Endodermal cell (in vitro differentiated cells): ENCODE data around the gene MTREX. TPM values are rescaled to one million over a fixed set of nuclear protein-coding genes. Genes with fewer than 3 reads are reported as not detected.

Experiments
- DNase-seq: peaks from one replicate; pipeline ENCODE4 v3.0.0-alpha.2; 2017
- H3K27ac ChIP-seq: 2 replicates; pipeline ENCODE4 v1.5.1; 2013; ENCODE audit warnings: mild to moderate bottlenecking, low read depth, low read length, moderate library complexity
- H3K27me3 ChIP-seq: 2 replicates; pipeline ENCODE4 v1.6.1; 2013; ENCODE audit warnings: mild to moderate bottlenecking, low read length, moderate library complexity; ENCODE audit not compliant: insufficient read depth, control insufficient read depth, poor library complexity, severe bottlenecking
- H3K36me3 ChIP-seq: 2 replicates; pipeline ENCODE4 v1.7.0; 2013; ENCODE audit warnings: mild to moderate bottlenecking, low read length, moderate library complexity; ENCODE audit not compliant: control insufficient read depth, insufficient read depth
- H3K4me1 ChIP-seq: one replicate; pipeline ENCODE4 v1.7.0; 2013; ENCODE audit warnings: low read length; ENCODE audit not compliant: control insufficient read depth, insufficient read depth
- H3K4me3 ChIP-seq: 2 replicates; pipeline ENCODE4 v1.5.1; 2013; ENCODE audit warnings: mild to moderate bottlenecking, low read length, moderate library complexity
- H3K9ac ChIP-seq: 2 replicates; pipeline ENCODE4 v1.6.1; 2013; ENCODE audit warnings: mild to moderate bottlenecking, low read length, moderate library complexity; ENCODE audit not compliant: poor library complexity, severe bottlenecking; ENCODE audit errors: extremely low read depth
- H3K9me3 ChIP-seq: 2 replicates; pipeline ENCODE4 v1.6.1; 2013; ENCODE audit warnings: mild to moderate bottlenecking, low read length, moderate library complexity; ENCODE audit not compliant: control insufficient read depth
- H3K27ac Mint-ChIP-seq: 2 replicates; pipeline ENCODE4 v1.8.0; 2020; ENCODE audit warnings: mixed read lengths
- H3K27me3 Mint-ChIP-seq: 2 replicates; pipeline ENCODE4 v1.8.0; 2021; ENCODE audit warnings: mild to moderate bottlenecking, mixed read lengths; ENCODE audit not compliant: insufficient read depth
- H3K36me3 Mint-ChIP-seq: 2 replicates; pipeline ENCODE4 v1.8.0; 2020; ENCODE audit warnings: low read depth, mixed read lengths
- H3K4me1 Mint-ChIP-seq: 2 replicates; pipeline ENCODE4 v1.8.0; 2020; ENCODE audit warnings: mixed read lengths
- H3K4me3 Mint-ChIP-seq: 2 replicates; pipeline ENCODE4 v1.8.0; 2020; ENCODE audit warnings: mild to moderate bottlenecking, moderate library complexity, mixed read lengths
- H3K9me3 Mint-ChIP-seq: 2 replicates; pipeline ENCODE4 v1.8.0; 2020; ENCODE audit warnings: mild to moderate bottlenecking, mixed read lengths
- CTCF ChIP-seq: fragments of 200-600 bp; sonication (generic); conservative IDR thresholded peaks from 2 replicates; pipeline ENCODE4 v1.5.0; 2021; ENCODE audit warnings: antibody characterized with exemption, mild to moderate bottlenecking
- WGBS, 2 experiments: methylation state at CpG; one replicate each; pipeline versions ENCODE4 v1.1.5 to v1.1.7; 2013; ENCODE audit warnings: missing lambda C conversion rate in 2 of 2, mixed read lengths in 1 of 2; ENCODE audit not compliant: insufficient coverage in 1 of 2, insufficient read length in 1 of 2; 5-methylcytosine and 5-hydroxymethylcytosine counted together
- total RNA-seq, 2 donors: library from RNA; stranded (reverse); fragmentation: NEBNext Ultra II Directional in 1 of 2; extraction: Animal tissue kit (Norgen Biotek cat#: 25700) in 1 of 2; gene quantifications; 2 replicates in 1 of 2; 3 replicates in 1 of 2; pipeline ENCODE4 v1.2.1, GENCODE V29; 2021

MTREX gene
- total RNA-seq, 2 donors from 2014 or later = 91.0 to 106 TPM

GRCh38 chr5:55385846-55386245, 78.1 kb downstream of the MTREX start:
- no peak overlapping the region for H3K4me3 Mint-ChIP-seq
- no peaks in the 10 kb centered on the region for H3K27me3 Mint-ChIP-seq
- peaks cover 3% of the 10 kb centered on the region for H3K4me1 ChIP-seq
- H3K9ac ChIP-seq = no peak overlapping the region
- H3K27ac ChIP-seq = no peak overlapping the region
- DNase-seq = no peak
- H3K9me3 Mint-ChIP-seq = peaks cover 24% of the 10 kb centered on the region
- H3K4me3 ChIP-seq = no peak overlapping the region
- peaks cover 26% of the 10 kb centered on the region for H3K9me3 ChIP-seq
- H3K36me3 Mint-ChIP-seq = peaks cover 66% of the 10 kb centered on the region
- 97 to 100% methylated on average over 2 to 3 of the region's 3 CpGs for WGBS, 2 experiments
- no peak for TF ChIP-seq CTCF
- peaks cover 73% of the 10 kb centered on the region for H3K36me3 ChIP-seq
- no peak overlapping the region for H3K27ac Mint-ChIP-seq
- peaks cover 20% of the 10 kb centered on the region for H3K4me1 Mint-ChIP-seq
- no peaks in the 10 kb centered on the region for H3K27me3 ChIP-seq

DNA sequence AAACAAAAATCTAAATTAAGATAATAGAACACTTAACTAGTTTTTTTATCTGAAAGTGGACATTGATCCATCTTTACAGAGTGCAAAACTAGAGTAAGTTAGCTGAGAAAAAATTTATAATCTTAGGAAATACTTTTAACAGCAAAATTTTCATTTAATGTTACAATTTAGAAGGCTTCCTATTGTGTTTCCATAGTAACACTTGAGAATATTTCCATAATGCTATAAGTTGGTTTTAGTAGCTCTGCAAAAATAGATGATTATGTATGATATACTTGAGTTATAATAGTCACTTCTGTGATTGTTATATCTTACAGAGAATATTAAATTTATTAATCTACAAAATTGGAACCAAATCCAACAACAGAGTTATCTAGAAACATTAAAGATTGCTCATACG, 78.6 kb downstream of the MTREX start:
- no peaks in the 10 kb centered on the region for H3K27me3 Mint-ChIP-seq
- H3K4me1 ChIP-seq = peaks cover 3% of the 10 kb centered on the region
- H3K27ac Mint-ChIP-seq = no peak overlapping the region
- H3K4me3 ChIP-seq = no peak overlapping the region
- no peak for TF ChIP-seq CTCF
- H3K9me3 Mint-ChIP-seq = peaks cover 29% of the 10 kb centered on the region
- H3K9ac ChIP-seq = no peak overlapping the region
- no peak overlapping the region for H3K4me3 Mint-ChIP-seq
- DNase-seq = no peak
- H3K36me3 ChIP-seq = peaks cover 76% of the 10 kb centered on the region
- H3K9me3 ChIP-seq = peaks cover 31% of the 10 kb centered on the region
- WGBS, 2 experiments = 81% methylated on average over 1 of the region's 1 CpG; no CpG with 5 or more reads in 1 of the 2 experiments
- no peak overlapping the region for H3K27ac ChIP-seq
- H3K27me3 ChIP-seq = no peaks in the 10 kb centered on the region
- H3K36me3 Mint-ChIP-seq = peaks cover 67% of the 10 kb centered on the region
- peaks cover 20% of the 10 kb centered on the region for H3K4me1 Mint-ChIP-seq

- no peak for TF ChIP-seq CTCF
- no peak overlapping the region for H3K9ac ChIP-seq
- Mint-ChIP-seq H3K36me3 (peaks cover 69% of the 10 kb centered on the region), H3K27ac (no peak overlapping the region), H3K9me3 (peaks cover 39% of the 10 kb centered on the region), H3K27me3 (no peaks in the 10 kb centered on the region), H3K4me1 (peaks cover 20% of the 10 kb centered on the region), H3K4me3 (no peak overlapping the region)
- H3K27me3 ChIP-seq = no peaks in the 10 kb centered on the region
- H3K9me3 ChIP-seq = peaks cover 42% of the 10 kb centered on the region
- WGBS, 2 experiments = 98 to 100% methylated on average over 1 of the region's 2 CpGs
- DNase-seq = no peak
- H3K27ac ChIP-seq = no peak overlapping the region
- peaks cover 77% of the 10 kb centered on the region for H3K36me3 ChIP-seq
- peaks cover 3% of the 10 kb centered on the region for H3K4me1 ChIP-seq
- no peak overlapping the region for H3K4me3 ChIP-seq
Measured at GRCh38 chr5:55387865-55388264, 80.1 kb downstream of the MTREX start.
